CD4-positive, alpha-beta T cell treated with Interleukin-15 for 1 hour (primary cell): ENCODE results near the gene CEACAM1.
"Not testable (repeated sequence)": the region's sequence is repeated elsewhere in the genome, so short reads cannot be mapped to it uniquely, and the experiment has no call there.

ENCODE experiments used
- DNase-seq: peaks from one replicate; pipeline ENCODE4 v3.0.0-alpha.2; 2020

CEACAM1 gene

GRCh38 chr19:42508892-42509444 lies 19.3 kb downstream of the CEACAM1 start:
- no peak for DNase-seq

- DNase-seq = no peak
These were observed 23.2 kb downstream of the CEACAM1 start for GRCh38 chr19:42505066-42505465.

- DNase-seq = no peak
These were observed 26.5 kb downstream of the CEACAM1 start for GRCh38 chr19:42501733-42502132.

- not testable (repeated sequence) for DNase-seq
These were observed 27.0 kb downstream of the CEACAM1 start for GRCh38 chr19:42501243-42501642.

GRCh38 chr19:42498169-42498757 lies 30.0 kb downstream of the CEACAM1 start:
- DNase-seq = no peak

- DNase-seq = no peak
These were observed 30.7 kb downstream of the CEACAM1 start for GRCh38 chr19:42497492-42498168.

- no peak for DNase-seq
These were observed 31.7 kb downstream of the CEACAM1 start for GRCh38 chr19:42496460-42497133.

- no peak for DNase-seq
These were observed 32.6 kb downstream of the CEACAM1 start for GRCh38 chr19:42495663-42496062.

- no peak for DNase-seq
These were observed 34.0 kb downstream of the CEACAM1 start for GRCh38 chr19:42494321-42494720.

- no peak for DNase-seq
These were observed 39.3 kb downstream of the CEACAM1 start for GRCh38 chr19:42488783-42489521.

GRCh38 chr19:42487798-42488178 lies 40.5 kb downstream of the CEACAM1 start:
- DNase-seq = no peak

- no peak for DNase-seq
These were observed 41.1 kb downstream of the CEACAM1 start for GRCh38 chr19:42487032-42487797.

- not testable (repeated sequence) for DNase-seq
These were observed 43.2 kb downstream of the CEACAM1 start for GRCh38 chr19:42485036-42485435.

GRCh38 chr19:42480335-42481095 lies 47.8 kb downstream of the CEACAM1 start:
- DNase-seq = no peak

- no peak for DNase-seq
These were observed 48.5 kb downstream of the CEACAM1 start for GRCh38 chr19:42479736-42480135.

GRCh38 chr19:42478765-42479311 lies 49.4 kb downstream of the CEACAM1 start:
- no peak for DNase-seq

- DNase-seq = no peak
These were observed 50.3 kb downstream of the CEACAM1 start for GRCh38 chr19:42477933-42478332.

- DNase-seq = no peak
These were observed 51.2 kb downstream of the CEACAM1 start for GRCh38 chr19:42477117-42477516.

GRCh38 chr19:42475366-42475765 lies 52.9 kb downstream of the CEACAM1 start:
- DNase-seq = no peak

GRCh38 chr19:42474743-42475142 lies 53.5 kb downstream of the CEACAM1 start:
- no peak for DNase-seq

GRCh38 chr19:42473686-42474085 lies 54.6 kb downstream of the CEACAM1 start:
- no peak for DNase-seq
